Amniotic stem cell (primary cell): ENCODE measurements around the gene HIPK1.
"Not testable (repeated sequence)": the region's sequence is repeated elsewhere in the genome, so short reads cannot be mapped to it uniquely, and the experiment has no call there.

Experiments
- DNase-seq: peaks from one replicate; lab custom pipeline; 2025; lab: John Stamatoyannopoulos, UW

Gene HIPK1

DNA sequence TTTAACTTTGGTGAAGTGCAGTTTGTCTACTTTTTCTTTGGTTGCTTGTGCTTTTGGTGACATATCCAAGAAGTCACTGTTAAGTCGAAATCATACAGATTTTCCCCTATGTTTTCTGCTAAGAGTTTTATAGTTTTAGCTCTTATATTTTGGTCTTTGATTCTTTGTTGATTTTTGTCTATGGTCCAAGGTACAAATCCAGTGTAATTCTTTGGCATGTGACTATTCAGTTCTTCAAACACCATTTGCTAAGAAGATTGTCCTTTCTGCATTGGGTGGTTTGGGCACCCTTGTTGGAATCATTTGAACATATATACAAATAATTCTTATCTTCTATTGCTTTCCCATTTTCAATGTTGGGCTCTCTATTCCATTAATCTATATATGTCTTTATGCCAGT, 16.2 kb downstream of the HIPK1 start:
- DNase-seq, result no peak

DNA sequence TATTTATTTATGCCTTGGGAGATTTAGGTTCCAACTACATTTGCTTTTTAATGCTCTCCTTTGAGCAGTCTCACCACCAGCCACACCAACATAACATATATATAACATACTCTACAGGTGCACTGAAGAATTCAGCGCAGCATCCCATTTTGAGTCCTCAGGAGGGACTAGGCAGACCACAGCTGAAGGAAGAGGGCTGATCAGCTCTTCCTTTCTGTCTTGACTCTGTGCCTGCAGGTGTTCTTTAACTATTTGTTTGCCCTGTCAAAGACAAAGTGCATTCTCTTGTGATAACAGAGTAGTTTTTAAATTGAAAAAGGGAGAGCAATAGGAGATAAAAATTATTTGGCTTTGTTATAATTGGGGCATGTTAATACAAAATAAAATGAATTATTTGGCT, 17.0 kb downstream of the HIPK1 start:
- no peak for DNase-seq

DNA sequence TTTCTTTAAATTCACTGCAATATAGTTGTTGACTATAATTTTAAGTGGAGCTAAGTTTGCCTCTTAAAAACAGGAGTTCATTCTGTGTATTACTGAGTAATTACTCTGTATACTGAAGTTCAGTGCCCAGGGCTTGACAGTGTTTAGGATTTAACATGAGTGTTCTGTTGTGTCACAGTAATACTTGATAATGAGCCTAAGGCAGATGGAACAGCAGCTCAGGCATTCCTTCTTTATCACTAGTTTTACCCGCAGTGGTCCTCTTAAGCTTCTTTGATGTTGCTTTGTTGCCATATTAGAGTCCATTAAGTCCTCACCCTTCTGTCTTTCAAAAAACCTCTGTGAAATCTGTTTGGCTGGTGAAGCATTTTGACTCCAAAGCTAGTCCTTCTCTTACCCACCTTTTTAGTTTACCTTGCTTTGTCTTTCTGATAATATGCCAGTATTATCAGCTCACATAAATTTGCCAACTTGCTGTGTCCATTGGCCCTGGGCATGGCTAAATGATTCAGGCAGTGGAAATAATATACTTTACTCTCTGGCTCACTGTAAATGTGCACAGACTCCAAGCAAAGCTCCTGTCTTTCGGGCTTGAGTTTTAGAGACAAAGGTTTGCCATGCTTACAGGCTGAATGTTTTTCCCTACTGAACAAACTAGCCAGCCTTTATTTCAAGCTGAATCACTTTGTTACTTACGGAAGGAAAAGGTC, 17.7 kb downstream of the HIPK1 start:
- no peak for DNase-seq

DNA sequence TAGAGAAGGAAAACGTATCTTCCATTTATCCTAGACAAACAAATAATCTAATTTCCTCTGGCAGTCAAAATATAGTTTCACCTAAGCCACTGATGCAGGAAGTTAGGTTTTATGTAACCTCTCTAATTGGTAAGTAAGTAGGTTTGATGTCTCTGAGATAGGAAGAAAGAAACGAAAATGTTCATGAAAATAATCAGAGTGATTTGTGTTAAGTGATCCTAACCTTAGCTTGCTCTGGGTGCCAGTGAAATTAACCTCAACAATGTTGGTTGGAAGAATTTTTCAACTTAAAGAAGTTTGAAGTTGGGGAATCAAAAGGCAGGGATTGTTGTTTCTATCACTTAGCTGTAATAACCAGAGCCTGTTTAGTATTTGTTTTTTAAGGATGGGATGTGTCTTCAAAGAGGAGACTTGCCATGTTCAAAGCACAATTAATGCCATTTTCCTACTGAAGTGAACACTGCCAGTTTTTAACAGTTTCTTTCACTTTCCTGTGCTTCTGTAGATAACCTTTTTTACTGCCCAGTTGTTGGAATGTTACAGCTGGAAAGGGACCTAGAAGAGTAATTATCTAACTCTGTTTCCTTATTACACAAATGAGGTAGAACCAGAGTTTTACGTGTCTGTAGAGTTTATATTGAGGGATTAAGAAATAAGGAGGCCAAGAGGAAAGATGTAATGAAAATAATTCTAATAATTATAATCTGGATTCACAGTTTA, 18.4 kb downstream of the HIPK1 start:
- DNase-seq, result no peak

DNA sequence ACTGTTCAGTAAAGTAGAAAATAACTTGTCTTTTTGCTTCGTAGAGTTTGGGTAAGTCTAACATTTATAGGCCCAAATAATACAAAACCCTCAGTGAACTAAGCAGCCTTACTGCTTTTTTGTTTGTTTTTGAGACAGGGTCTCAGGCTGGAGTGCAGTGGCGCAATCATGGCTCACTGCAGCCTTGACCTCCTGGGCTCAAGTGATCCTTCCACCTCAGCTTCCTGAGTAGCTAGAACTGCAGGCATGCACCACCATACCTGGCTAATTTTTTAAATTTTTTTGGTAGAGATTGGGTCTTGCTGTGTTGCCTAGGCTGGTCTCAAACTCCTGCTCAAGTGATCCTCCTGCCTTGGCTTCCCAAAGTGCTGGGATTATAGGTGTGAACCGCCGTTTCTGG, 19.0 kb downstream of the HIPK1 start:
- not testable (repeated sequence) for DNase-seq

DNA sequence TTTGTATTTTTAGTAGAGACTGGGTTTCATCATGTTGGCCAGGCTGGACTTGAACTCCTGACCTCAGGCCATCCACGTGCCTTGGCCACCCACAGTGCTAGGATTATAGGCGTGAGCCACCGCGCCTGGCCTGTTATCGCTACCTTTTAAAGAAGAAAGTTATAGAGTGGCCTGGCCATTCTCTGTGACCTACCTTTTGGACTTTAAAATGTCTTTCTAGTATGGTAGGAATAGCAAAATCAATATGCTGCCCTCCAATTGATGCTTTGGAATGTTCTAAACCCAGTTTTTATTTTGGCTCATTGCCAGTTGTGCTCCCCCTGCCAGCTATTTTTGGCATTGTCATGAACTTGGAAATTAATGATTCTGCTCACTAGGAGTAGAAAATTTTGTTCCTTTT, 19.9 kb downstream of the HIPK1 start:
- no peak for DNase-seq

DNA sequence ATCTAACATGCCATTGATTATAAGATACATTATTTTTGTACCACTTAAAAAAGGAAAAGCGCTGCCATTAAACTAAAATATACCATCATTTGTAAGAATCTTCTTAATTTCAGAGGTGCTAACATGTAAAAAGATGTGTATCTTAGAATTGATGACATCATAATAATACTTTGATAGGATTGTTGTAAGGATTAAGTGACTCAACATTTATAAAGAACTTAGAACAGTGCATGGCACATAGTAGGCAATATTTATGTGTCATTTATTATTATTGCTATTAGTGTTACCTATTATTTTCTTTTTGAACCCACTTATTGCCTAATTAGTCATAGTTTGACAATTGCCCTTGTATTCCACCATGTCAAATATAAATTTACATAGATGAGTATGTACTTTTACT, 21.8 kb downstream of the HIPK1 start:
- DNase-seq, result no peak

DNA sequence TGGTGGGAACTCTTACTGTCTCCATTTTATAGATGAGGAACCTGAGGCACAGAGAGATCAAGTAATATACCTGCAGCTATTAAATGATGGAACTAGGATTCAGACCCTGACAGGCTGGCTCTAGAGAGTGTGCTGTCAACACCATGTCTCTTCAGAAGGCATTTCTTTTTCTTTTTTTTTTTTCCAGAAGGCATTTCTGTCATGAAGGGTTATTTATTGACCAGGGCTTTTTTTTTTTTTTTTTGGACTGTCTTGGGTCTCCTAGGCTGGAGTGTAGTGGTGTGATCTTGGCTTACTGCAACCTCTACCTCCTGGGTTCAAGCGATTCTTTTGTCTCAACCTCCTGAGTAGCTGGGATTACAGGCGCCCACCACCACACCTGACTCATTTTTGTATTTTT, 22.6 kb downstream of the HIPK1 start:
- DNase-seq, result no peak

DNA sequence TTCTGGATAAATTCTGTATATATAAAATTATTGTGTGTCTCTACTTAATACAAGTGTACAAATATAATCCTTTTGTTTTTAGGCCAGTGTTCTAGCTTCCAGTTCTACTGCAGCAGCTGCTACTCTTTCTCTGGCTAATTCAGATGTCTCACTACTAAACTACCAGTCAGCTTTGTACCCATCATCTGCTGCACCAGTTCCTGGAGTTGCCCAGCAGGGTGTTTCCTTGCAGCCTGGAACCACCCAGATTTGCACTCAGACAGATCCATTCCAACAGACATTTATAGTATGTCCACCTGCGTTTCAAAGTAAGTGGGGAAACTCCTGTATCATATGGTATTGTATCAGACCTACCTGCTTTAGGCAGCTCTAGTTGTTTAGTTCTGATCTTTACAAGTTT, 28.9 kb downstream of the HIPK1 start:
- DNase-seq, result no peak

DNA sequence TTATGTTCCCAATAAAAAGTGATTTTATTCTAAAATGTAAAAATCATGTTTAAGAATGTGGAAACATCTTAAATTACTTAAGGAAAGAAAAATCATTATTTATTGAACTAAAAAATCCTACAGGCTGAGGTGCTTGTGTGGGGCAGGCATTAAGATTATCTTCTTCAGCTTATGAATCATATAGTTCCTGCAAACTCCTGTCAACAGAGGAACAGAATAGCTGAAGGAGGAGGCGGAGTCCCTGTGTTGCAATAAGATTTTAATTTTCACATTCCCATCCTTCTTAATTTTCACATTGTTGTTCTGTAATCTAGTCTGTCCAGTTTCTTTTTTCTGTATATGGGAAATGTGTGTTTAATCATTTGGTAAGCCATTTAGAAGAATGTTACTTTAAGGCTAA, 29.6 kb downstream of the HIPK1 start:
- DNase-seq, result no peak

DNA sequence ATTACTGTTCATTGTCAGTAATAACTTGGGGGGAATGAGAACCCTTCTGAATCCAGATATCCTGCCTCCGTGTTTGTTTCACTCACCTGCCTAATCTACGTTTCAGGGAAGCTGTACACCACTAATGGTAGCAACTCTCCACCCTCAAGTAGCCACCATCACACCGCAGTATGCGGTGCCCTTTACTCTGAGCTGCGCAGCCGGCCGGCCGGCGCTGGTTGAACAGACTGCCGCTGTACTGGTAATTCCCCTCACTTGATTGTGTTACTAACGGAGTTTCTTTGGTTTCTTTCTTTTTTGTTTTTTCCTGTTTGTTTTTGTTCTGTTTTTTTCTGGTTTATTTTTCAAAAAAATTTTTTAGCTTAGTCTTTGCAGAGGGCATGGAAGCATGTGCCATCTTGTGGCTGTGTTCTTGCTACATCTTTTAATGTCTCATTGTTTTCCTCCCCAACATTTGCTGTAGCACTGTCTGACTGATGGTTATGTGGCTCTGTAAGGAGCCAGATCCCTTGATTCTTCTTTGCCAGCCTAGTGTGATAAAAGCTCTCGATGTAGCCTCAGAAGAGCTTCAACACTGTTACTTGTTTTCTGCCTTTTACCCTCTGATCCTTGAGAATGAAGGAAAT, 34.3 kb downstream of the HIPK1 start:
- DNase-seq, result no peak

DNA sequence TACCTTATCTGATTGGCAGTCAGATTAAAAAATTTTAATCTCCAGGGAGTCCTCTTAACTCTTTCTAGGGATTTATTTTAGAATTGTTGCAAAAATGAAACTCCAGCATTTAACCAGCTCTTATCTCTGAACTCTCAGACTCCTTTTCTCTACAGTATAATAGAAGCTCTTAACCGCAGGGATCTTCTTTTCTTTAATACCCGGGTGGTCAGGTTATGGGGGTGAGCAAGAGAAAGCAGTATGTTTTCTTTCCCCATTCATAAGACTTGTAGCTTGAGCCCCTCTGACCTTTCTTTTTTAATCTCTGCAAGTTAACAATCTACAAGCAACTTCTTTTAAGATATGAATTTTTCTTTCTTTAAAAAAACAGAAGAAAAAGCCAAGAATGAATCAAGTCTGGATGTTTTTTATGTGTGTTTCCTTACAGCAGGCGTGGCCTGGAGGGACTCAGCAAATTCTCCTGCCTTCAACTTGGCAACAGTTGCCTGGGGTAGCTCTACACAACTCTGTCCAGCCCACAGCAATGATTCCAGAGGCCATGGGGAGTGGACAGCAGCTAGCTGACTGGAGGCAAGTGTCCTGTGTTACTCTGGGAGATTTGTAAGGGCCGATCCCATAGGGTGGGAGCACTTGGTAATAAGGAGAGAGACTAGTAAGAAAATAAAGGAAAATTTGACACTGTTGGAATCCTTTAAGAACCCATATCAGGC, 36.7 kb downstream of the HIPK1 start:
- no peak for DNase-seq

DNA sequence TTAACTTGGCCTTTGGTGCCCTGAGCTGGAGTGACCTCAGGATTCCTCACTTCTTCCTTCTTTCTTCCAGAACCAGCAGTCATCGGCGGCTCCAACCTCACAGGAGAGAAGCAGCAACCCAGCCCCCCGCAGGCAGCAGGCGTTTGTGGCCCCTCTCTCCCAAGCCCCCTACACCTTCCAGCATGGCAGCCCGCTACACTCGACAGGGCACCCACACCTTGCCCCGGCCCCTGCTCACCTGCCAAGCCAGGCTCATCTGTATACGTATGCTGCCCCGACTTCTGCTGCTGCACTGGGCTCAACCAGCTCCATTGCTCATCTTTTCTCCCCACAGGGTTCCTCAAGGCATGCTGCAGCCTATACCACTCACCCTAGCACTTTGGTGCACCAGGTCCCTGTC, 43.8 kb downstream of the HIPK1 start:
- no peak for DNase-seq

DNA sequence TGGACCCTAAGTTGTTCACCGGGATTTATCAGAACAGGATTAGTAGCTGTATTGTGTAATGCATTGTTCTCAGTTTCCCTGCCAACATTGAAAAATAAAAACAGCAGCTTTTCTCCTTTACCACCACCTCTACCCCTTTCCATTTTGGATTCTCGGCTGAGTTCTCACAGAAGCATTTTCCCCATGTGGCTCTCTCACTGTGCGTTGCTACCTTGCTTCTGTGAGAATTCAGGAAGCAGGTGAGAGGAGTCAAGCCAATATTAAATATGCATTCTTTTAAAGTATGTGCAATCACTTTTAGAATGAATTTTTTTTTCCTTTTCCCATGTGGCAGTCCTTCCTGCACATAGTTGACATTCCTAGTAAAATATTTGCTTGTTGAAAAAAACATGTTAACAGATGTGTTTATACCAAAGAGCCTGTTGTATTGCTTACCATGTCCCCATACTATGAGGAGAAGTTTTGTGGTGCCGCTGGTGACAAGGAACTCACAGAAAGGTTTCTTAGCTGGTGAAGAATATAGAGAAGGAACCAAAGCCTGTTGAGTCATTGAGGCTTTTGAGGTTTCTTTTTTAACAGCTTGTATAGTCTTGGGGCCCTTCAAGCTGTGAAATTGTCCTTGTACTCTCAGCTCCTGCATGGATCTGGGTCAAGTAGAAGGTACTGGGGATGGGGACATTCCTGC, 46.2 kb downstream of the HIPK1 start:
- DNase-seq, result no peak

DNA sequence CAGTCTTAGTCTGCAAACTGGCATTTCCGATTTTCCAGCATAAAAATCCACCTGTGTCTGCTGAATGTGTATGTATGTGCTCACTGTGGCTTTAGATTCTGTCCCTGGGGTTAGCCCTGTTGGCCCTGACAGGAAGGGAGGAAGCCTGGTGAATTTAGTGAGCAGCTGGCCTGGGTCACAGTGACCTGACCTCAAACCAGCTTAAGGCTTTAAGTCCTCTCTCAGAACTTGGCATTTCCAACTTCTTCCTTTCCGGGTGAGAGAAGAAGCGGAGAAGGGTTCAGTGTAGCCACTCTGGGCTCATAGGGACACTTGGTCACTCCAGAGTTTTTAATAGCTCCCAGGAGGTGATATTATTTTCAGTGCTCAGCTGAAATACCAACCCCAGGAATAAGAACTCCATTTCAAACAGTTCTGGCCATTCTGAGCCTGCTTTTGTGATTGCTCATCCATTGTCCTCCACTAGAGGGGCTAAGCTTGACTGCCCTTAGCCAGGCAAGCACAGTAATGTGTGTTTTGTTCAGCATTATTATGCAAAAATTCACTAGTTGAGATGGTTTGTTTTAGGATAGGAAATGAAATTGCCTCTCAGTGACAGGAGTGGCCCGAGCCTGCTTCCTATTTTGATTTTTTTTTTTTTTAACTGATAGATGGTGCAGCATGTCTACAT, 47.6 kb downstream of the HIPK1 start:
- DNase-seq, result no peak

DNA sequence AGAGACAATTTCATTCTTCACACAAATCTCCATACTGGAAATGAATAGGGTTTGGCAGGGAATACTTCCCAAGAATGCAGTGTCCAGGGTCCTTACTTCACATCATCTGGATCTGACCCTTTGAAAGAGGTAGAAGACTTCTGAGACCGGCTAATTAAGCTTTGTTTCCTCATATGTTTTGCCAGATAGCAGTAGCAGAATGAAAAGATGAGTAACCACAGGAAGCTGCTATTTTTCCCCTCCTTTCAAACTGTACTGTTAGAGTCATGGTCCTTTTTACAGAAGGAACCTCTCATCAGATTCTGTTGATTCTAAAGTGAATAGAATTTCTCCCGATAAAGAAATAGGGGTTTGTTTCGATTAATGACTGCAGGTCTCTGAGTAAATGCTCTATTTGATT, 48.8 kb downstream of the HIPK1 start:
- no peak for DNase-seq

DNA sequence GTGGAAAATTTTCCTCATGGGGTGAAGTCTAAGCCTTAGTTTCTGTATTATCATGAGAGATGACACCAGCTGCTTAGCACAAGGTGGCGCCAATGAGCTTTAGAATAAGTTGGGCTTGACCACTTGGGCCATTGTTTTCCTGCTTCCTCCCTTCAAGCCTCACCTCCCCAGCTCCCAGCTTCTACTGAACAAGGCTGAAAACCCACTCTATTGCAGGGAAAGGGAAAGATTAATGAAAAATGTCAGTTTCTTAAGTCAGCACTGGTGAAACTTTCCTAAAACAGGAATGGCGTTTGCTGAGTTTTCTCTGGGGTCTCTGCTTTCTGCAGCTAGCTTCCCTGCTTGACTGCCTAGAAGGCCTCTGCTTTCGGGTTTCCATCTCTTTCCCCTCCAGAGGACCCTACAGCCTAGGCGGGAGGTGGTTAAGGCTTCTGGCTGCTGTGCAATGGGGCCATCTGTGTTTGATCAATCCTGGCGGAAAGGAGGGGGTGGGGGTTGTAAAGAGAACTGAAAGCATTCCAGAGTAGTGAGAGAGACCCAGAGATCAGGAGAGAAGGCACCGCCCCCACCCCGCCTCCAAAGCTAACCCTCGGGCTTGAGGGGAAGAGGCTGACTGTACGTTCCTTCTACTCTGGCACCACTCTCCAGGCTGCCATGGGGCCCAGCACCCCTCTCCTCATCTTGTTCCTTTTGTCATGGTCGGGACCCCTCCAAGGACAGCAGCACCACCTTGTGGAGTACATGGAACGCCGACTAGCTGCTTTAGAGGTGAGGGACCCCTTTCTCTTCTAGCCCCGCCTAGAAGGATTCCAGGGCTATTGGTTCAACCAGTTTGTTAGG, 50.0 kb downstream of the HIPK1 start, which contains the start of gene OLFML3:
TSS of gene OLFML3 (plus strand) at position 612 of the 840 bp plus-strand sequence. CDS start at position 655, 43 bp downstream.
- peak; percentile 95 for DNase-seq

DNA sequence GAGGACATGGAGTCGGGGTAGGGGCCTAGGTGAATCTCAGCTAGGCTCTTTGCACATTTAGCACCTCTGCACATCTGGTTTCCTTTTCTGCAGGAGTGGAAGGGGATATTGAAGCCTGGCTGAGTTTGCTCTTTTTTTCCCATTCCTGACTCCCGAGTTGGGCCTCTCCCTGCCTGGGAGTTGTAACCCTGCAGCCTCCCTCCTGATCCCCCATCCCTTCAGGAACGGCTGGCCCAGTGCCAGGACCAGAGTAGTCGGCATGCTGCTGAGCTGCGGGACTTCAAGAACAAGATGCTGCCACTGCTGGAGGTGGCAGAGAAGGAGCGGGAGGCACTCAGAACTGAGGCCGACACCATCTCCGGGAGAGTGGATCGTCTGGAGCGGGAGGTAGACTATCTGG, 51.0 kb downstream of the HIPK1 start:
- DNase-seq, result no peak

DNA sequence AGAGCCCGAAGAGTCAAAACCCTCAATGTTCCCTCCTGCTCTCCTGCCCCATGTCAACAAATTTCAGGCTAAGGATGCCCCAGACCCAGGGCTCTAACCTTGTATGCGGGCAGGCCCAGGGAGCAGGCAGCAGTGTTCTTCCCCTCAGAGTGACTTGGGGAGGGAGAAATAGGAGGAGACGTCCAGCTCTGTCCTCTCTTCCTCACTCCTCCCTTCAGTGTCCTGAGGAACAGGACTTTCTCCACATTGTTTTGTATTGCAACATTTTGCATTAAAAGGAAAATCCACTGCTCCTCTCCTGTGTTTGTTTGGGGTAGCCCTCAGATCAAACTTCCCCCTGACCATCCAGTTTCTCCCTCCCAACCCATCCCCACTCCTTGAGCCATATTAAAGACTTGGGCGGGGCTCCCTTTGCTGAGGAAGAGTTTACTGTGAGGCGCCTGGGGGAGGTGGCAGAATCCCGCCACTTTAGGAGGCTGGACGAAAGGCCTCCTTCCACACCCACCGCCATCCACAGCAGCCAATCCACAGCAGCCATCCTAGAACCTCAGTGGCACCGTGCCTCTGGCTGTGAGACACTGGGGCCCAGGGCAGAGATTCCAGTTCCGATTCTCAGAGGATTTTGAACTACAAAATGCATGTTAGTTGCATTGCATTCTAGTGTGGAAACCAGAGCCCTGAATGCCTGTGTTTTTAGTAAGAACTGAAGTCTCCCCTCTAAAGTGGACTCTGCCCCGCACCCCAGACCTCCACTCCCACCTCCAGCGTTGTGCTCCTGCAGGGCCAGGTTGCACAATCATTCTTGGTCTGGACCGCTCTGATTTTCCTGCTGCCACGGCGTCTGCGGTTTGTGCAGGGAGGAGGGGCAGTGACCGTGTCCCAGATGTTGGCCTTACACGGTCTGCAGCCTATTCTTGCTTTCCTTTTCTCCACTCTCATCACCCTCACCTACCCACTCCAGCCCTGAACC, 53.1 kb downstream of the HIPK1 start:
- DNase-seq, result no peak
